ENCODE measurements around the gene TRPM6.

DNA sequence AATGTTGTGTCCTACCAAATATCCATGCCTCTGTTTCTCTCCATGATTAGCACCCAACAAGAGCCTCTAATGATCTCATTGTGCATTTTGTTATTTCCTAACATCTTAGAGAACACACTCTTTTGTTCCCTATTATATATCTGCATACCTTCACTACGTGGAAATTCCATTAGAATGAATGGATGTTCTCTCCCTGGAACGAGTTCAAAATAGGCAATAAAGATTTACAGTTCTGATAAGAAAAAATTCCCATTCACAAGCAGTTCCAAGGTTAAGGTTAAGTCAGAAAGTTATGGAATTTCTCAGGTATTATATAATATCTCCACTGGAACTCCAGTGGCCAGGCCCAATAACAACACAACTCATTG is 83.7 kb downstream of the TRPM6 start:
- TF ChIP-seq L3MBTL2 (conservative IDR thresholded peaks at IDR 0.05) (no peak), FOXM1 (IDR thresholded peaks at IDR 0.05; ENCODE audit: borderline replicate concordance) (no peak), HDGF (IDR thresholded peaks at IDR 0.05; ENCODE audit: borderline replicate concordance) (no peak), FOXK2 (IDR thresholded peaks at IDR 0.05) (no peak), ARNT (IDR thresholded peaks at IDR 0.05) (no peak), TARDBP (IDR thresholded peaks at IDR 0.05) (no peak), ZNF384 (IDR thresholded peaks at IDR 0.05) (no peak), BHLHE40 (IDR thresholded peaks at IDR 0.05; ENCODE audit: borderline replicate concordance) (no peak), FOXA1 (IDR thresholded peaks at IDR 0.05) (no peak), SP1 (IDR thresholded peaks at IDR 0.05) (no peak), LEF1 (IDR thresholded peaks at IDR 0.05; ENCODE audit: borderline replicate concordance) (no peak), SUZ12 (IDR thresholded peaks at IDR 0.05) (no peak), ELF4 (IDR thresholded peaks at IDR 0.05) (no peak)

Measured in HEK293T (cell line).